Measurements from ENCODE around the gene SERPINB11.
"Not testable (repeated sequence)": the region's sequence is repeated elsewhere in the genome, so short reads cannot be mapped to it uniquely, and the experiment has no call there.

SERPINB11 gene

GRCh38 chr18:63731215-63731614 lies 28.5 kb downstream of the SERPINB11 start:
- DNase-seq, result no peak

- no peak for DNase-seq
Measured at GRCh38 chr18:63736876-63737275, 34.1 kb downstream of the SERPINB11 start.

DNA sequence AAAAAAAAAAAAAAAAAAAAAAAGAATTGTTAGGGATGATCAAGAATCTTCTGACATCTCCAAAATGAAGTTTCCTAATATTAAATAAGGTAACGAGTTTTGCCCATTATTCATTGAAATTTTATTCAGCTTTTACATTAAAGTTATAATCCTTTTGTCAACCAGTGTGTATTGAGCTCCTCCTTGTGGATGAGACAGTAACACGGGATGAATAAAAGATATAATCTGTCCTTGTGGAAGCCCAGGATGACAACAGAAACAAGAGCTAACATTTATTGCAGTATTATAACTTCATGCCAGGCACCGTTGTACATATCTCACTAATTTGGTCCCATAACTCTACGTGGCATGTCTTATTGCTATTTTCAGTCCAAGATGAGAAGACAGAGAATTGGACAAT lies 39.0 kb downstream of the SERPINB11 start:
- no peak for DNase-seq

- no peak for DNase-seq
Measured at GRCh38 chr18:63747006-63747405, 44.2 kb downstream of the SERPINB11 start.

- DNase-seq, result no peak
Measured at GRCh38 chr18:63749489-63749888, 46.7 kb downstream of the SERPINB11 start.

DNA sequence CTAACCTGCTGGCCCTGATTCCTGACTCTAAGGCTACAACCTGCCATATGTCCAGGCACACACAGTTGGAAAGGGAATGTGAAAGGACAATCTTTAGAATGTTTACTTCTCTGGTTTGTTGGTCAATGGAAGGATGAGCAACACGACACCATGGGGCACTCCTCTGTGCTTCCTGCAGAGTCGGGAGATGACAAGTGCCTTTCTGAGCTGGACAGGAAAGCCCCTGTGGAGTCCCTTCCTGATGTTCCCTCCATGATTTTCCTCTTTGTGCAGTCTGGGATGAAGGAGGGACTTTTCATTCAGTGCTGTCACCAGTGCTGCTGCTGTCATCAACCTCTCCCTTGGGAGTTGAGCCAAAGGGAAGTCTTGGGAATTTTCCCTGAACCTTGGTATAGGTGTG lies 49.9 kb downstream of the SERPINB11 start:
- no peak for DNase-seq

- no peak for DNase-seq
Measured at GRCh38 chr18:63753676-63754075, 50.9 kb downstream of the SERPINB11 start.

- DNase-seq, result no peak
Measured at GRCh38 chr18:63757541-63757940, 54.8 kb downstream of the SERPINB11 start.

GRCh38 chr18:63758615-63759240 lies 56.0 kb downstream of the SERPINB11 start:
- no peak for DNase-seq

GRCh38 chr18:63759786-63760185 lies 57.0 kb downstream of the SERPINB11 start:
- DNase-seq, result not testable (repeated sequence)

GRCh38 chr18:63762518-63762917 lies 59.8 kb downstream of the SERPINB11 start:
- DNase-seq, result no peak

GRCh38 chr18:63763831-63764600 lies 61.3 kb downstream of the SERPINB11 start:
- DNase-seq, result no peak

DNA sequence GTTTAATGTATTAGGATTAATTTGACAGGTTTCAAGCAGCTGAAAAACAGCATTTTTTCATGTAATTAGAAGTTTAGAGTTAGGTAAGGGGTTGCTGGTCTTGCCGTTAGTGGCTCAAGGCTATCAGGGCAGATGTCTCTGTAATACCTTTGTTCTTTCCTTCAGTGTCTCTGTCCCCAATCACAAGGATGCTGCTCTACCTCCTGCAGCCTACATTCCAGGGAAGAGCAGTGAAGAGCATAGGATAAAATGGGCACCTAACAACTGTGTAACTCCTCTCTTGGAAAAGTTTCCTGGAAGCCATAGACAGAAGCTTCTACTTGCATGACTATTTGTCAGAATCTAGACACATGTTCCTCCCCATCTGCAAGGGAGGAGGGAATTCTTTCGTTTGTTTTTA lies 63.1 kb downstream of the SERPINB11 start:
- no peak for DNase-seq
